Limb (tissue), 2 donors: ENCODE data around the gene ZNF423.
A peak's percentile ranks its signal among the peaks of the same experiment; 100 is the strongest.

ENCODE experiments used
- DNase-seq, 2 donors: peaks; one replicate each; pipeline ENCODE4 v3.0.0-alpha.2; 2016; ENCODE audit errors: extremely low spot score in 2 of 2

Gene ZNF423

GRCh38 chr16:49755313-49755620 is 100.6 kb downstream of the ZNF423 start:
- peak in 1 of 2 donors; percentile 57 for DNase-seq

GRCh38 chr16:49754495-49755312 is 101.2 kb downstream of the ZNF423 start:
- no peak for DNase-seq

GRCh38 chr16:49750341-49751000 is 105.4 kb downstream of the ZNF423 start:
- DNase-seq: no peak

- DNase-seq: no peak
Observed at GRCh38 chr16:49749816-49750215, 106.1 kb downstream of the ZNF423 start.

GRCh38 chr16:49748322-49748721 is 107.6 kb downstream of the ZNF423 start:
- peak; percentile 74 to 82 for DNase-seq

GRCh38 chr16:49747654-49748053 is 108.3 kb downstream of the ZNF423 start:
- no peak for DNase-seq

GRCh38 chr16:49746545-49746944 is 109.4 kb downstream of the ZNF423 start:
- DNase-seq: no peak

- DNase-seq: no peak
Observed at GRCh38 chr16:49745311-49745747, 110.6 kb downstream of the ZNF423 start.

- no peak for DNase-seq
Observed at GRCh38 chr16:49744244-49745220, 111.4 kb downstream of the ZNF423 start.

- no peak for DNase-seq
Observed at GRCh38 chr16:49743658-49744057, 112.3 kb downstream of the ZNF423 start.

GRCh38 chr16:49743203-49743464 is 112.8 kb downstream of the ZNF423 start:
- DNase-seq: no peak

GRCh38 chr16:49742428-49743202 is 113.3 kb downstream of the ZNF423 start:
- DNase-seq: no peak

- peak; percentile 41 to 78 for DNase-seq
Observed at GRCh38 chr16:49740256-49740655, 115.7 kb downstream of the ZNF423 start.

GRCh38 chr16:49739381-49739780 is 116.5 kb downstream of the ZNF423 start:
- no peak for DNase-seq

GRCh38 chr16:49738832-49739231 is 117.1 kb downstream of the ZNF423 start:
- DNase-seq: no peak

- no peak for DNase-seq
Observed at GRCh38 chr16:49738001-49738400, 117.9 kb downstream of the ZNF423 start.

- DNase-seq: no peak
Observed at GRCh38 chr16:49737541-49737940, 118.4 kb downstream of the ZNF423 start.

- DNase-seq: no peak
Observed at GRCh38 chr16:49734331-49734730, 121.6 kb downstream of the ZNF423 start.

GRCh38 chr16:49733313-49734009 is 122.5 kb downstream of the ZNF423 start:
- no peak for DNase-seq

- DNase-seq: no peak
Observed at GRCh38 chr16:49731911-49732310, 124.0 kb downstream of the ZNF423 start.

GRCh38 chr16:49730772-49731171 is 125.1 kb downstream of the ZNF423 start:
- DNase-seq: no peak
